Urothelium cell line (cell line): ENCODE data around the gene LDAH.
"Not testable (repeated sequence)": the region's sequence is repeated elsewhere in the genome, so short reads cannot be mapped to it uniquely, and the experiment has no call there.

Experiments used
- DNase-seq: peaks from one replicate; pipeline ENCODE4 v3.0.0; 2011; ENCODE audit warnings: low spot score, mixed read lengths
- FAIRE-seq: peaks from 2 replicates; lab custom pipeline; 2011; peaks lifted over from hg19 to GRCh38; lab: Jason Lieb, UNC

LDAH gene

DNA sequence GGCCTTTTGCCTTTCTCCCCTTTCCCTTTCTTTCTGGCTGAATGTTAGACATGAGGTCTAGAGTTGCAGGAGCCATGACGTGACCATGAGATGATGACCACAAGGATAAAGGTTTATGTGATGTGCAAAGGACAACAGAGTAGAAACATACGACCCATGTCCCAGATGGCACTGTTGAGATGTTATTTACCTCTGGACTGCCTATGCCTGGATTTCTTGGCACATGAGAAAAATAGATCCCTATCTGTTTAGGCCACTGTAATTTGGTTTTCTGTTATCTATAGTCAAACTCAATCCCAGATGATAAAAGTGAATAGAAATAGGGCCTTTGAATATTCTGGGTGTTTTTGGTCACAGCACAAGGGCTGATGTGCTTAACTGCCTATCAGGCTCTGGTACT, 97.1 kb downstream of the LDAH start:
- peak; percentile 83 for FAIRE-seq
- no peak for DNase-seq

DNA sequence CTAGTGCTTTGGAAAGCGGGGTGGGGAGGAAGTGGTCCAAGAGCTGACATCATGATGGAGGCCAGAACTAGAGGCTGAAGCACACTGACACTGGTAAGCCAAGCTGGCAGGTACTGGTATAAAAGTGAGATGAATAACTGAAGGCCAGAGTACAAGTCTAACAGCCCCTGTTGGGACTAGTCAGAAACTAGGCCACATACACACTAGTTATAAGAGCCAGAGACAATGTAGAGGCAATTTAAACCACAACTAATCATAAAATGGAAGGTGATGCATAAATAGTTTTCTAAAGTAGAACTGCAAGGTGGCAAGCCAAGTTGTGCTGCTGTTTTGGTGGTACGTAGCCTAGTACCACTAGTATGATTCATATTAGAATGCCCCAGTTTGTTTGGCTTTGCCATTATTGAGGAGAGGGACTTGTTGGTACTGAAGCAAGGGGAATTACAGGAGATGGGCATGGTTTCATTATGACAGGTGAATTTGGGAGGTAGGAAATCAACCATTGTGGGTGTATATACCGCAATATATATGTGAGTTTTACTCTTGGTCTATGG, 98.3 kb downstream of the LDAH start:
- no peak for DNase-seq
- FAIRE-seq: no peak

DNA sequence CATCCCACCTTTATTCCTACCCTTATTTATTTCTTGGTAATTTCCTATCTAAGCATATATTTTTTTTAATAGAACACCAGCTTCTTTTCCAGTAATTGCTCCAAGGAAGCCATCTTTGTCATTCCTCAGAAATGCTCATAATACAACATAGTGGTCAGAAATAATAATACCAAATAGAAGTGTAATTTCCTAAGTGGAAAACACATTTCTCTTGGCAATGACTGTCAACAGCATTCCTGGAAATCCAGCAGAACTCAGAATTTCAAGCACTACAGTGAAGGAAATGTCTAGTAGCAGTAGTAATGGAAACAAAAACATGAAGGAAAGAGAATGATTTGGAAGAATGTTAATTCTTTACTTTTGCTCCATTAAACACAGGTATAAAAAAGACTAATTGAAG, 99.4 kb downstream of the LDAH start:
- DNase-seq: no peak
- no peak for FAIRE-seq

DNA sequence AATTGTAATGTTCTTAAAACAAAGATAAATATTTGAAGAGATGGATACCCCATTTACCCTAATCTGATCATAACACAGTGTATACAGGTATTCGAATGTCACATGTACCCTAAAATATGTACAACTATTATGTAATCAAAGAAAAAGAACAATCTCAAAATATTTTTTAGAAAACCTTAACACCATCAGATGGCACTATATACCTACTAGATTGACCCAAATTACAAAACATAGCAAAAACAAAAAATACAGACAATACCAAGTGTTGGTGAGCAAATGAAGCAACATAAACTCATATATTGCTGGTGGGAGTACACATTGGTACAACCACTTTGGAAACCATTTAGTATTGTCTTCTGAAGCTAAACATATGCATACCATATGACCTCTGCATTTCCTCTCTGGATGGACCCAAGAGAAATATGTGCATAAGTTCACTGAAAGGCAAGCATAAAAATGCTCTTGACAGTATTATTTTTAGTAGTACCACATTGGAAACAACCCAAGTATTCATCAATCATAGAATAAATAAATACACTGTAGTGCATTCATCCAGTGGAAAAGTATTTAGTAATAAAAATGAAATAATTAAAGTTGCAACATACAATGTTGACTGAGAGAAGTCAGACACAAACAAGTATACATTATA, 100.2 kb downstream of the LDAH start:
- DNase-seq: no peak
- FAIRE-seq: no peak

- DNase-seq (no peak), FAIRE-seq (no peak)
Observed at GRCh38 chr2:20717641-20718040, 105.3 kb downstream of the LDAH start.

GRCh38 chr2:20716164-20716563, 106.7 kb downstream of the LDAH start:
- DNase-seq, FAIRE-seq: not testable (repeated sequence)

- not testable (repeated sequence) for FAIRE-seq
Observed at GRCh38 chr2:20714412-20714811, 108.5 kb downstream of the LDAH start.

GRCh38 chr2:20713585-20713984, 109.3 kb downstream of the LDAH start:
- not testable (repeated sequence) for FAIRE-seq, DNase-seq

More at GRCh38 chr2:20714412-20714811, 108.5 kb downstream of the LDAH start:
- DNase-seq: not testable (repeated sequence)

- FAIRE-seq, DNase-seq: not testable (repeated sequence)
Observed at GRCh38 chr2:20711641-20712040, 111.3 kb downstream of the LDAH start.

GRCh38 chr2:20707601-20708000, 115.3 kb downstream of the LDAH start:
- FAIRE-seq (no peak), DNase-seq (no peak)

- FAIRE-seq: no peak
Observed at GRCh38 chr2:20706786-20707185, 116.1 kb downstream of the LDAH start.

DNA sequence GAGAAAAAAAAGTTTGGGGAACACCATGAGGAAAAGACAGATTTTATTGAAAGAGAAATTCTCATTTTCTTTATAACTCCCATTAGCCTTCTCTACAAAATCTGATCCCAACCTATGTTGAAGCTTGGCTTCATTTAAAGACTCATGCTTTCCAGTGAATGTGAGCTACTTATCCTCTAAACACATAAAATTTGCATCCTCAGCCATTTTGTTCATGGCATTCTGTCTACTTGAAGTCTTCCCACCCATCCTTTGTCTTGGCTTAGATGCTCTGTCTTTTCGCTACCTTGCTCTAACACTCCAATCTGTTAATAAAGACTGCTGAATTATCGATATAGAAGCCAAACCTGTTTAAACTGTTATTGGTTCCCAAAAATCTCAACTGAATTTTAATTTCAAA, 116.7 kb downstream of the LDAH start:
- no peak for DNase-seq
- FAIRE-seq: no peak

More at GRCh38 chr2:20706786-20707185, 116.1 kb downstream of the LDAH start:
- DNase-seq: no peak

DNA sequence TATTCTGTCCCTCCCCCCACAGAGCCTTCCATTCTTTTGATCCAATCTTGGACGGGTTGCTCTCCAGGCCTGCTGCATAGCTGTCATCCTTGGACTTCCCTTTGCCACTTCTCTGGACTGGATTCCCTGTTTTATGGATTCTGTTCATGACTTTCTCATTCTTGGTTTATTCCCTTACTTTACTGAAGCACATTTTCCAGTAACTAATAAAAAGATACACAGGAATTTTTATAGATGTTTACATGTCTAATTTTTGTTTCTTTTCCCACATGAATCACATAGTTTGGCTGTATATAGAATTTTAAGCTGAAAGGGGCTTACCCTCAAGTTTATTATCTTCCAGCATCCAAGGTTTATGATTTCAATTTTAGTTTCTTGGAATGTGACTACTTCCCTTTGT, 118.0 kb downstream of the LDAH start:
- DNase-seq: no peak
- FAIRE-seq: no peak

GRCh38 chr2:20702563-20702962, 120.3 kb downstream of the LDAH start:
- FAIRE-seq (no peak), DNase-seq (no peak)

GRCh38 chr2:20698916-20699613, 123.8 kb downstream of the LDAH start:
- DNase-seq (no peak), FAIRE-seq (no peak)

GRCh38 chr2:20697322-20697934, 125.5 kb downstream of the LDAH start:
- no peak for DNase-seq
- no peak for FAIRE-seq

DNA sequence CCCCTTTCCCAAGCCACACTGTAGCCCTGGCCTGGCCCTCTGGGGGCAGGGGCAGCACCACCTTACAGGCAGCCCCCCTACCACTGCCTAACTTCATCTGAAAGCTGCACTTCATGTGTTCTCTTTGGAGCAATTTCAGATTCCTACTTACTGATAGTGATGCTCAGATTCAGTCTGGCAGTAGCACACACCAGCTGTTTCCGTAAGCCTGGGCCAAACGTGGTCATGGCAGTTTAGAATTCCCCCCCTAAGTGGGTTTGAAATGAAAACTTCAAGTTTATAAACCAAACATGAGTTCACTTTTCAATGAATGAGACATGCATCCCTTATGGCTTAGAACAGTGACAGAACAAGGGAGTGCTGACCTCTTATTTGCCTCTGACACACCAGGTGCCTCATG, 126.5 kb downstream of the LDAH start:
- DNase-seq (no peak), FAIRE-seq (peak; percentile 50)

- DNase-seq (no peak), FAIRE-seq (no peak)
Observed at GRCh38 chr2:20693317-20693716, 129.6 kb downstream of the LDAH start.

DNA sequence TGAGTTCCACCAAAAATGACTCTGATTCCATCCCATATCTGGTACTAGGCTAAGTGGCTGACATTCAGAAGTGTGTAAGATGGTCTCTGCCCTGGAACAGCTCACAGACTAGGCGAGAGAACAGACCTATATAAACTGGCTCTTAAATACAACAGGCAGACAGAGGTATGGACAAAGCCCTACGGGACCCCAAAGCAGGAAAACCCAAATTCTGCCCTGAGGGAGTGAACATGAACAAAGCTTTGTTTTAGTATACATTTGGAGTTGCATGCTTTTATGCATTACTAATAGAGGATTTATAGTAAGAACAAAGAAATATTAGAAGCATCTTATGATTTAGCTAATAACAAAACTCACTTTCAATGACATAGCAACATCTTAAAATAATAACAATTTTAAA, 130.8 kb downstream of the LDAH start:
- FAIRE-seq: peak; percentile 42
- DNase-seq: no peak

DNA sequence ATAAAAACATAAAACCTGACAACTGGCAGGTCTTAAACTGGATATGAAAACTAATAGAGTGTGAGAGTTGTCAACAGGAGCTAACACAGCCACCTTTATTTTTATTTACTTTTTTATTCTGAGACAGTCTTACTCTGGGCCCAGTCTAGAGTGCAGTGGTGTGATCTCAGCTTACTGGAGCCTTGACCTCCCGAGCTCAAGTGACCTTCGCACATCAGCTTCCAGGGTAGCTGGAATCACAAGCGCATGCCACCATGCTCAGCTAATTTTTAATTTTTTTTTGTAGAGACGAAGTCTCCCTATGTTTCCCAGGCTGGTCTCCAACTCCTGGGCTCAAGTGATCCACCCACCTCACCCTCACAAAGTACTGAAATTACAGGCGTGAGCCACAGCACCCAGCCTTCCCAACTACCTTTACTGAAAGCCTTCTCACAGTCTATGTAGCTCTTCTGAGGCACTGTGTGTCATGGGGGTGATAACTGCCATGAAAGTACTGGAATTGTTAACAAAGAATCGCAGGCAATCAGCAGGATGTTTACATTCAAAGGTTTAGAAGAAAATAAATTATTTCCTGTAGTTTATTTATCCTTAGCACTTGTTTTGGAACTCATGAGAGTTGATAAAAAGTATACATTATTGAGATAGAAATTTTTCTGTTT, 131.7 kb downstream of the LDAH start:
- FAIRE-seq: no peak
- no peak for DNase-seq
